GM12878 (cell line): ENCODE measurements around the gene PAX1. TPM values are rescaled to one million over a fixed set of nuclear protein-coding genes. Genes with fewer than 3 reads are reported as not detected.

Experiments used
- ATAC-seq: fragments of 200-7000 bp; cut with Tn5 transposase; 3 replicates; pipeline ENCODE4 v1.9.1; 2020; ENCODE audit warnings: mild to moderate bottlenecking, moderate library complexity
- BruUV-seq: library from RNA; stranded (reverse); fragments of 400-500 nt; replicated peaks from 2 replicates; lab custom pipeline; 2021; lab: Mats Ljungman, UMichigan
- CTCF ChIA-PET: fragments of 300-600 bp; sonication (Branson Sonifier 250); formaldehyde crosslinking; extraction: SDS; loops from one replicate; lab custom pipeline; 2021; ENCODE audit warnings: inconsistent platforms; lab: Yijun Ruan, JAX
- POLR2A ChIA-PET: fragments of 350-600 bp; formaldehyde crosslinking; extraction: SDS; loops from one replicate; lab custom pipeline; 2021; ENCODE audit warnings: inconsistent platforms; lab: Charles Lee
- RAD21 ChIA-PET: fragments of 300-600 bp; sonication (Branson Sonifier 250); formaldehyde crosslinking; loops from one replicate; lab custom pipeline; 2023; ENCODE audit warnings: antibody characterized with exemption; ENCODE audit not compliant: unreplicated experiment; lab: Charles Lee
- SMC1A ChIA-PET: fragments of 300-600 bp; sonication (Branson Sonifier 250); formaldehyde crosslinking; loops from one replicate; lab custom pipeline; 2023; ENCODE audit not compliant: unreplicated experiment, uncharacterized antibody; lab: Charles Lee
- DNase-seq: peaks from one replicate; pipeline ENCODE4 v3.0.0-alpha.2; 2011; ENCODE audit warnings: low read depth, low spot score
- FAIRE-seq: peaks from 3 replicates; lab custom pipeline; 2011; peaks lifted over from hg19 to GRCh38; lab: Jason Lieb, UNC
- H2AFZ ChIP-seq: 2 replicates; pipeline ENCODE4 v1.6.0; 2011; ENCODE audit warnings: low read depth, low read length, control low read depth; ENCODE audit not compliant: control insufficient read depth
- H3K27ac ChIP-seq: 2 replicates; pipeline ENCODE4 v1.5.1; 2011; ENCODE audit warnings: control low read depth; ENCODE audit not compliant: control insufficient read depth, insufficient read depth
- H3K27me3 ChIP-seq, 2 experiments: replicated peaks in 1 of 2; 2 replicates each; pipeline versions ENCODE4 v1.6.0 to v1.6.1; 2011; ENCODE audit warnings: low read length in 1 of 2; ENCODE audit not compliant: control insufficient read depth in 2 of 2, insufficient read depth in 2 of 2
- H3K36me3 ChIP-seq, 2 experiments: 2 replicates each; pipeline ENCODE4 v1.5.1; 2011; ENCODE audit warnings: low read length in 1 of 2; ENCODE audit not compliant: control insufficient read depth in 2 of 2, insufficient read depth in 2 of 2
- H3K4me1 ChIP-seq: 2 replicates; pipeline ENCODE4 v1.6.1; 2011; ENCODE audit warnings: mild to moderate bottlenecking, low read length, moderate library complexity, mixed read lengths; ENCODE audit not compliant: control insufficient read depth, insufficient read depth
- H3K4me2 ChIP-seq: 2 replicates; pipeline ENCODE4 v1.6.0; 2011; ENCODE audit warnings: control low read depth; ENCODE audit not compliant: control insufficient read depth, insufficient read depth
- H3K4me3 ChIP-seq: fragments of 200-600 bp; sonication (generic); 2 replicates; pipeline ENCODE4 v1.5.1; 2016
- H3K79me2 ChIP-seq: 2 replicates; pipeline ENCODE4 v1.6.0; 2011; ENCODE audit warnings: low read length; ENCODE audit not compliant: control insufficient read depth, insufficient read depth
- H3K9ac ChIP-seq: 2 replicates; pipeline ENCODE4 v1.8.0; 2011; ENCODE audit warnings: low read length, control low read depth, mixed read lengths; ENCODE audit not compliant: control insufficient read depth, insufficient read depth
- H3K9me3 ChIP-seq: replicated peaks from 3 replicates; pipeline ENCODE4 v1.5.1; 2011; ENCODE audit warnings: mild to moderate bottlenecking, low read length; ENCODE audit not compliant: control insufficient read depth, insufficient read depth
- H4K20me1 ChIP-seq: 2 replicates; pipeline ENCODE4 v1.6.0; 2011; ENCODE audit not compliant: control insufficient read depth, insufficient read depth
- GATAD2B ChIP-seq: fragments of 450-650 bp; conservative IDR thresholded peaks from 2 replicates; pipeline ENCODE4 v1.6.1; 2017; ENCODE audit warnings: low read depth, mild to moderate bottlenecking, moderate library complexity
- HDAC6 ChIP-seq: fragments of 200-600 bp; sonication (generic); IDR thresholded peaks from one replicate; pipeline ENCODE4 v1.8.0; 2017; ENCODE audit warnings: antibody characterized with exemption; ENCODE audit not compliant: unreplicated experiment
- MTA2 ChIP-seq: fragments of 450-650 bp; IDR thresholded peaks from 2 replicates; pipeline ENCODE4 v1.6.1; 2016; ENCODE audit warnings: low read depth, mild to moderate bottlenecking, moderate library complexity
- MYC ChIP-seq: IDR thresholded peaks from 2 replicates; pipeline ENCODE4 v1.6.1; 2011; ENCODE audit warnings: mild to moderate bottlenecking, low read length, moderate library complexity, inconsistent platforms; ENCODE audit not compliant: insufficient read depth, insufficient replicate concordance, insufficient read length, severe bottlenecking
- PAX8 ChIP-seq: fragments of 450-650 bp; IDR thresholded peaks from 2 replicates; pipeline ENCODE4 v1.6.1; 2017; ENCODE audit warnings: mild to moderate bottlenecking, moderate library complexity
- POLR2AphosphoS2 ChIP-seq: IDR thresholded peaks from 2 replicates; pipeline ENCODE4 v1.6.1; 2011; ENCODE audit warnings: low read depth, mild to moderate bottlenecking, low read length, improper control_type of control experiment, moderate library complexity
- RB1 ChIP-seq: fragments of 450-650 bp; formaldehyde crosslinking; IDR thresholded peaks from 2 replicates; pipeline ENCODE4 v1.6.1; 2017; ENCODE audit warnings: mild to moderate bottlenecking, borderline replicate concordance
- RBBP5 ChIP-seq: fragments of 200-600 bp; sonication (generic); conservative IDR thresholded peaks from 2 replicates; pipeline ENCODE4 v1.6.1; 2016
- SMC3 ChIP-seq: IDR thresholded peaks from 2 replicates; pipeline ENCODE4 v1.6.1; 2011; ENCODE audit warnings: low read length, improper control_type of control experiment, borderline replicate concordance
- TCF3 ChIP-seq: IDR thresholded peaks from 2 replicates; pipeline ENCODE4 v1.6.1; 2012; ENCODE audit warnings: low read depth, mild to moderate bottlenecking, low read length, borderline replicate concordance; ENCODE audit not compliant: insufficient read depth
- TCF7 ChIP-seq: IDR thresholded peaks from 2 replicates; pipeline ENCODE4 v1.6.1; 2014; ENCODE audit warnings: antibody characterized with exemption, borderline replicate concordance
- WRNIP1 ChIP-seq: IDR thresholded peaks from 2 replicates; pipeline ENCODE4 v1.6.1; 2011; ENCODE audit warnings: low read depth, low read length, improper control_type of control experiment, borderline replicate concordance
- ZNF24 ChIP-seq: fragments of 450-650 bp; IDR thresholded peaks from 2 replicates; pipeline ENCODE4 v1.6.1; 2017; ENCODE audit warnings: antibody characterized with exemption, mild to moderate bottlenecking
- WGBS: methylation state at CpG from one replicate; pipeline ENCODE4 v1.1.6; 2016; ENCODE audit warnings: low lambda C conversion rate; ENCODE audit not compliant: insufficient replicate concordance, insufficient coverage; ENCODE audit errors: missing lambda C conversion rate; 5-methylcytosine and 5-hydroxymethylcytosine counted together
- in situ Hi-C: fragments of 300-500 bp; cut with MboI; formaldehyde crosslinking; loops from 9 replicates; pipeline ENCODE4 v1.14.3; 2018; ENCODE audit warnings: mixed read lengths
- intact Hi-C: fragments of 100-400 bp; cut with micrococcal nuclease; formaldehyde crosslinking; loops from one replicate; pipeline ENCODE4 v1.14.2; 2022; ENCODE audit not compliant: unreplicated experiment
- polyA plus RNA-seq, 11 experiments: library from polyadenylated mRNA; depleted of rRNA in 4 of 11; unstranded in 6 of 11; stranded (reverse) in 5 of 11; fragments of >200 nt; fragmentation: Nextera tagmentation in 4 of 11; fragmentation: Illumina TruSeq in 1 of 11; extraction: Ambion mirVana in 4 of 11; extraction: Trizol in 1 of 11; gene quantifications; 1 replicate in 1 of 11; 2 replicates in 10 of 11; pipeline versions ENCODE4 v1.2.1 to v1.2.3, GENCODE V29; 2011 to 2016; ENCODE audit warnings: inconsistent platforms in 2 of 11, missing spikeins in 2 of 11, low read depth in 1 of 11
- total RNA-seq, 4 experiments: library from RNA; depleted of rRNA in 3 of 4; stranded (reverse); fragments of >200 nt in 3 of 4; fragmentation: Illumina TruSeq in 1 of 4; extraction: Trizol in 1 of 4; gene quantifications; 2 replicates each; pipeline versions ENCODE4 v1.2.1 to v1.2.3, GENCODE V29; 2013 to 2021
- TF ChIP-seq, protein P1 (sequence below): fragments of 450-650 bp; IDR thresholded peaks from 2 replicates; pipeline ENCODE4 v1.6.1; 2017; ENCODE audit warnings: mild to moderate bottlenecking, moderate library complexity
- TF ChIP-seq, protein P2 (sequence below): IDR thresholded peaks from 2 replicates; pipeline ENCODE4 v1.6.1; 2011; ENCODE audit warnings: low read depth, low read length, improper control_type of control experiment, borderline replicate concordance

The PAX1 gene
- total and polyA plus RNA-seq, 10 of the 15 experiments (the other 5 are each of a cell fraction or from before 2014, with no cell fraction given), result not detected

DNA sequence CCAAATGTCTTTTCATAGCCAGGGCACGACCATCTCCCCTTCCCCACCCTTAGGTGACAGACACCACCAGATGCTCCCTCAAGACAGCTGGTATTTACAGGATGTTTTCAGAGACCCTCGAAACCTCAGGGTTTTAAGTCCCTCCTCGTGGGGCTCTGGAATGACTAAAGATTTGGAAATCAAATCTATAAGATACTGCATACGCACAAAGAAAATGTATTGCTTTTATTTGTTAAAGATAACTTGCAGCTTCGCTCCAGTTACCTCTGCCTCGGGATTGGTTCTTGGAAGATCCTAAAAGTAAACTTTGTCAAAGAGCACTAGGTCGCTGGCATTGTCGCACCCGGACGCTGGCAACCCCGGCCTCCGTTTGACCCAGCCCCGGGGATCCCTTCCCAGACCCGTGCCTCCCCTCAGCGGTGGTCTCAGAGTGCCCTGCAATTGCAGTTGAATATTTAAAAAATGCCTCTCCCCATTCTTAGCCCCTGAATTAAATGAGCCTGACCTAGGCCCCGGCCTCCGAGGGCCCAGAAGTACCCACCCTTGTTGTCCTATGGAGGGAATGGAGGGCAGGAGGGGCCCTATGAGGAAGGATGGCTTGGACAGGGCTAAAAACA lies 7.1 kb downstream of the PAX1 start (continued):
- TF ChIP-seq SMC3 (no peak), ZNF24 (no peak), MTA2 (no peak), GATAD2B (no peak)
- TF ChIP-seq, protein P1, sequence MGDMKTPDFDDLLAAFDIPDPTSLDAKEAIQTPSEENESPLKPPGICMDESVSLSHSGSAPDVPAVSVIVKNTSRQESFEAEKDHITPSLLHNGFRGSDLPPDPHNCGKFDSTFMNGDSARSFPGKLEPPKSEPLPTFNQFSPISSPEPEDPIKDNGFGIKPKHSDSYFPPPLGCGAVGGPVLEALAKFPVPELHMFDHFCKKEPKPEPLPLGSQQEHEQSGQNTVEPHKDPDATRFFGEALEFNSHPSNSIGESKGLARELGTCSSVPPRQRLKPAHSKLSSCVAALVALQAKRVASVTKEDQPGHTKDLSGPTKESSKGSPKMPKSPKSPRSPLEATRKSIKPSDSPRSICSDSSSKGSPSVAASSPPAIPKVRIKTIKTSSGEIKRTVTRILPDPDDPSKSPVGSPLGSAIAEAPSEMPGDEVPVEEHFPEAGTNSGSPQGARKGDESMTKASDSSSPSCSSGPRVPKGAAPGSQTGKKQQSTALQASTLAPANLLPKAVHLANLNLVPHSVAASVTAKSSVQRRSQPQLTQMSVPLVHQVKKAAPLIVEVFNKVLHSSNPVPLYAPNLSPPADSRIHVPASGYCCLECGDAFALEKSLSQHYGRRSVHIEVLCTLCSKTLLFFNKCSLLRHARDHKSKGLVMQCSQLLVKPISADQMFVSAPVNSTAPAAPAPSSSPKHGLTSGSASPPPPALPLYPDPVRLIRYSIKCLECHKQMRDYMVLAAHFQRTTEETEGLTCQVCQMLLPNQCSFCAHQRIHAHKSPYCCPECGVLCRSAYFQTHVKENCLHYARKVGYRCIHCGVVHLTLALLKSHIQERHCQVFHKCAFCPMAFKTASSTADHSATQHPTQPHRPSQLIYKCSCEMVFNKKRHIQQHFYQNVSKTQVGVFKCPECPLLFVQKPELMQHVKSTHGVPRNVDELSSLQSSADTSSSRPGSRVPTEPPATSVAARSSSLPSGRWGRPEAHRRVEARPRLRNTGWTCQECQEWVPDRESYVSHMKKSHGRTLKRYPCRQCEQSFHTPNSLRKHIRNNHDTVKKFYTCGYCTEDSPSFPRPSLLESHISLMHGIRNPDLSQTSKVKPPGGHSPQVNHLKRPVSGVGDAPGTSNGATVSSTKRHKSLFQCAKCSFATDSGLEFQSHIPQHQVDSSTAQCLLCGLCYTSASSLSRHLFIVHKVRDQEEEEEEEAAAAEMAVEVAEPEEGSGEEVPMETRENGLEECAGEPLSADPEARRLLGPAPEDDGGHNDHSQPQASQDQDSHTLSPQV, result no peak

DNA sequence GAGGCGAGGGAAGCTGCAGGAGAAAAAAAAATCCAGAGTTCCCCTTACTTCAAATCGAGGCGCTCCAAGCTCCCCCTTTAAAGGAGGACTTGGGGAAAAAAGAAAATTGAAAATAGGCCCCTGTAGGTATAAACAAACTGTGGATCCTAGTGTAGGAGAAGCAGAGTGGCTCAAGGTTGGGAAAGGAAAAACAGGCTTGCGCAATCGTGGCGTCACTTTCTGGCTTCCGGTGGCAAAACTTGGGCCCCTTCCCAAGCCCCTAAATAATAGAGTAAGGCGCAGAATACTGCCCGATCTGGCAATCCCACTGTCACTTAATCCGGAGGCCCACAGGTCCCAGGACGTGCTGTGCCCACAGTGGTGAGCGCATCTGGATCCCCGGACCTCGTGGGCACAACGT lies 8.0 kb downstream of the PAX1 start:
- FAIRE-seq (no peak), ATAC-seq (no peak), DNase-seq (no peak)
- no TSS peak for BruUV-seq
- in situ Hi-C loops, result no loop called here
- peaks cover 3 to 16% of the 10 kb centered on the region in 2 experiments for H3K27me3 ChIP-seq
- no peaks in the 10 kb centered on the region for H4K20me1 ChIP-seq
- no peaks in the 10 kb centered on the region for H3K79me2 ChIP-seq
- intact Hi-C loops, result no loop called here
- H3K9ac ChIP-seq, result no peak overlapping the region
- WGBS, result 27% methylated on average over 15 of the region's 15 CpGs
- H2AFZ ChIP-seq, result no peak overlapping the region
- H3K4me2 ChIP-seq, result no peak overlapping the region
- ChIA-PET CTCF (no interaction called here), SMC1A (no interaction called here), RAD21 (no interaction called here), POLR2A (no interaction called here)
- H3K4me1 ChIP-seq, result no peaks in the 10 kb centered on the region
- no peaks in the 10 kb centered on the region for H3K36me3 ChIP-seq
- H3K4me3 ChIP-seq, result no peak overlapping the region
- H3K27ac ChIP-seq, result no peak overlapping the region
- no peaks in the 10 kb centered on the region for H3K9me3 ChIP-seq
- TF ChIP-seq RBBP5 (no peak), ZNF24 (no peak), WRNIP1 (no peak), MYC (no peak), TCF3 (no peak), RB1 (no peak), HDAC6 (no peak), PAX8 (no peak), TCF7 (no peak), POLR2AphosphoS2 (no peak)
- TF ChIP-seq, protein P2, sequence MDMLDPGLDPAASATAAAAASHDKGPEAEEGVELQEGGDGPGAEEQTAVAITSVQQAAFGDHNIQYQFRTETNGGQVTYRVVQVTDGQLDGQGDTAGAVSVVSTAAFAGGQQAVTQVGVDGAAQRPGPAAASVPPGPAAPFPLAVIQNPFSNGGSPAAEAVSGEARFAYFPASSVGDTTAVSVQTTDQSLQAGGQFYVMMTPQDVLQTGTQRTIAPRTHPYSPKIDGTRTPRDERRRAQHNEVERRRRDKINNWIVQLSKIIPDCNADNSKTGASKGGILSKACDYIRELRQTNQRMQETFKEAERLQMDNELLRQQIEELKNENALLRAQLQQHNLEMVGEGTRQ, result no peak
